ENCODE data around the gene KIAA0930.

GRCh38 chr22:45223304-45224117 lies 17.2 kb downstream of the KIAA0930 start:
- TF ChIP-seq POLR2A (IDR thresholded peaks at IDR 0.05; ENCODE audit: low read length) (no peak), GATA1 (IDR thresholded peaks at IDR 0.05; ENCODE audit: low read depth, low read length) (no peak)

Measured in erythroblast (primary cell).